GM18505 (cell line): ENCODE data around the gene GPN3.
"Not testable (repeated sequence)": the region's sequence is repeated elsewhere in the genome, so short reads cannot be mapped to it uniquely, and the experiment has no call there.

Source experiments
- ATAC-seq: cut with Tn5 transposase; IDR thresholded peaks from one replicate; pipeline ENCODE4 v1.9.1; 2021; ENCODE audit not compliant: unreplicated experiment
- POLR2A ChIP-seq: IDR thresholded peaks from 4 replicates; pipeline ENCODE4 v1.6.1; 2011; ENCODE audit warnings: borderline replicate concordance; ENCODE audit not compliant: insufficient read depth, insufficient read length; ENCODE audit errors: extremely low read depth

Gene GPN3

DNA sequence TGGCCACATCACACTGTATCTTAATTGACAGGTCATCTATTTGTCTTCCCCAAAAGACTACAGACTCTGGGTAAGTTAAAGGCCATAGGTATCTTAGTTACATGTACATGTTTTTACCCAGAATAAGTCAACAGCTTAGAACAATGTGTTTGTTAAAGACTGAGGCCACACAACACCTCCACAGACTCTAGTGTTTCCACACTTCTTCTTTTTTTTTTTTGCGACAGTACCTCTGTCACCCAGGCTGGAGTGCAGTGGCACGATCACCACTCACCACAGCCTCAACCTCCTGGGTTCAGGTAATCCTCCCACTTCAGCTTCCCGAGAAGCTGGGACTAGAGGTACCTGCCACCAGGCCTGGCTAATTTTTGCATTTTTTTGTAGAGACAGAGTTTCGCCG, 1.3 kb downstream of the GPN3 start:
- TF ChIP-seq POLR2A: no peak
- ATAC-seq: no peak

DNA sequence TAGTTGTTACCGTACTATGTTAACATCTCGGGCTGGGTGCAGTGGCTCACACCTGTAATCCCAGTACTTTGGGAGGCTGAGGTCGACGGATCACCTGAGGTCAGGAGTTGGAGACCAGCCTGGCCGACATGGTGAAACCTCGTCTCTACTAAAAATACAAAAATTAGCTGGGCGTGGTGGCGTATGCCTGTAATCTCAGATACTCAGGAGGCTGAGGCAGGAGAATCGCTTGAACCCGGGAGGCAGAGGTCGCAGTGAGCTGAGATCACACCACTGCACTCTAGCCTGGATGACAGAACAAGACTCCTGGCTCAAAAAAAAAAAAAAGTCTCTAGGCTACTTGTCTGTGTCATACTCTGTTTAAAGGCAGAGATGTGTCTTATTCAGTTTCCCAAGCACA, 2.3 kb downstream of the GPN3 start:
- ATAC-seq: not testable (repeated sequence)

DNA sequence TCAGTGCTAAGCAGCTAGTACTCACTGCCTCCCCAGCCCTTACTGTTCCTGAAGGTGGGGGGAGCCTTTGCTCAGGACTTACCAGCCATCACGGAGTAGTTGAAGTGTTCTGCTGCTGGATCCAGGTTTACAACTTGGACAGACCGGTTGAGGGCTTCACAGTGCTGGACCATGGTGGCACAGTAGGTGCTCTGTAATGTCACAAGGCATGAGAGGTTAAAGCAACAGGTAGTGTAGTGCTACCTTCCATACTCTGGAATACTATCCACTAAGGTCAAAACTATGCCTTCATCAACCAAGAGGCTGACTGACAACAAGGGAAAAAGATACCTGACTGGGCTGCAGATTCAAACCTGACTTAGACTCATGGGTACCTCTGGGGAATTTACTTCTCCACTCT, 3.0 kb downstream of the GPN3 start:
- no peak for TF ChIP-seq POLR2A
- ATAC-seq: no peak

DNA sequence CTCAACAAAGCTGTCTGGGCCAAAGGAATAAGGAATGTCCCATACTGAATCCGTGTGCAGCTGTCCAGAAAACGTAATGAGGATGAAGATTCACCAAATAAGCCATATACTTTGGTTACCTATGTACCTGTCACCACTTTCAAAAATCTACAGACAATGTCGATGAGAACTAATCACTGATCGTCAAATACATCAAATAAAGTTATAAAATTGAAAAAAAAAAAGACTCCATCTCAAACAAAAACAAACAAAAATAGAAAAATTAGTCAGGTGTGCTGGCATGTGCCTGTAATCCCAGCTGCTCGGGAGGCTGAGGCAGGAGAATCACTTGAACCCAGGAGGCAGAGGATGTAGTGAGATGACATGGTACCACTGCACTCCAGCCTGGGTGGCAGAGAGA, 6.9 kb downstream of the GPN3 start:
- ATAC-seq: not testable (repeated sequence)

DNA sequence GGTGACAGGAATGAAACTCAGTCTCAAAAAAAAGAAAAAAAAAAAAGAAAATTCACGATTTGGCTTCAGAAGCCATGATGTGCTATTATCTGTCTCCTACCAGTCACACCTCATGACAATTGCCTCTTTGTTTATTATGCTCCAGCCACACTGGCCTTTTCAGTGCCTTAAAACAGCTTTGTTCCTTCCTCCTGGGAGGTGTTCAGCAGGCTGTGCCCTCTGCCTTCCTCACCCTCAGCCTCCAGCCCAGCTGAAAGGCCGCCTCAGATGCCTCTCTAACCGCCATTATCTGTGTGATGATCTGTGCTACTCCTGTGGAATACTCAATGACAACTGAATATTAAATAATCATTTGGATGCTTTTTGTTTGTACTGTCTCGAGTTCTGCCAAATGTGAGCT, 9.3 kb downstream of the GPN3 start:
- no peak for ATAC-seq
- no peak for TF ChIP-seq POLR2A

DNA sequence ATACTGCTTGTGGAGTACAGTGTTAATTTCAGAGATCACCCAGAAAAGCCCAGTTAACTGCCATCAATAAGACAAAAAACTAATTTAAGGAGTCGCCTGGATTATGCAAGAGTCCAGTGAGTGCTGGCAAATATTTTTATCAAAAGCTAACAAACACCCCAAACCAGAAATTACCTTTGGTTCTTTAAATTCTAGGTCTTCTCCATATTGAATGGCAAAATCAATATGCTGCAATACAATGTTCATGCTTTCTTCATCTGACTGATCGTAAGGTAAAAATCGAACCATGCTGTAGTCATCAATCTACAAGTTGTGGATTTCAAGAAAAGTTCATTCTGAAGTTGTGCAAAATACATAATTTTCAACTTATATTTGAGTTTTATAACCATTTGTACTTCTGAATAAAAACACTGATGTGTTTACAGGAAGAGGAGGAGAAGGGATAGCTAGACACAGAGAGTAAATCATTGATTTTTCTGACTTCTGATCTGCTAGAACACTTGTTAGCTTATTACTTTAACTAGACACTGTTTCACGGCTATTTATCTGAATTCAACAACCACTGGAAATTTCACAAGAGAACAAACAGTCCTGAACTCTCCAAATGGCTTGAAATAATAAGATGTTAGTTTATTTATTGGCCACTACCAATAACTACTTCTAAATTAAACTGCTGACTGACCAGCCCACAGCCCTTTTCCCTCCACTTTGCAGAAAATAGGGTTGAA, 14.3 kb downstream of the GPN3 start:
- no peak for TF ChIP-seq POLR2A
- ATAC-seq: no peak

DNA sequence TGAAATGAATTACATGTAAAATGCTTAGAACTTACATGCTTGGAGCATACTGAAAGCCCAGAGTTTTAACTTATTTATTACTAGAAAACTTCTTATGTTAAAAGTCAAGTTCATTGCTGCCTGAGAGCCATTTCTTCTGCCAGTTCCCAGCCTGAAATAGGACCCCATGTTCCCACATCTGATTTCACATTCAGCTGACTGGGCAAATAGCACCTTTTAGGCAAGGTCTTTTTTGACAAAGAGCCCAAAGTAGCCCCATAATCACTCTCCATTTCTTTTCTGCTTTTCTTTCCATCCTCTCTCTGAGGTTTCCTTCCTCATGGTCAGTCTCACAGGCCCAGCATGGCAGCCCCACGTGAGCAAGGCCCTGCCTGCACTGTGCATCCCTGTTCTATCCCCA, 16.8 kb downstream of the GPN3 start:
- no peak for ATAC-seq
- no peak for TF ChIP-seq POLR2A

DNA sequence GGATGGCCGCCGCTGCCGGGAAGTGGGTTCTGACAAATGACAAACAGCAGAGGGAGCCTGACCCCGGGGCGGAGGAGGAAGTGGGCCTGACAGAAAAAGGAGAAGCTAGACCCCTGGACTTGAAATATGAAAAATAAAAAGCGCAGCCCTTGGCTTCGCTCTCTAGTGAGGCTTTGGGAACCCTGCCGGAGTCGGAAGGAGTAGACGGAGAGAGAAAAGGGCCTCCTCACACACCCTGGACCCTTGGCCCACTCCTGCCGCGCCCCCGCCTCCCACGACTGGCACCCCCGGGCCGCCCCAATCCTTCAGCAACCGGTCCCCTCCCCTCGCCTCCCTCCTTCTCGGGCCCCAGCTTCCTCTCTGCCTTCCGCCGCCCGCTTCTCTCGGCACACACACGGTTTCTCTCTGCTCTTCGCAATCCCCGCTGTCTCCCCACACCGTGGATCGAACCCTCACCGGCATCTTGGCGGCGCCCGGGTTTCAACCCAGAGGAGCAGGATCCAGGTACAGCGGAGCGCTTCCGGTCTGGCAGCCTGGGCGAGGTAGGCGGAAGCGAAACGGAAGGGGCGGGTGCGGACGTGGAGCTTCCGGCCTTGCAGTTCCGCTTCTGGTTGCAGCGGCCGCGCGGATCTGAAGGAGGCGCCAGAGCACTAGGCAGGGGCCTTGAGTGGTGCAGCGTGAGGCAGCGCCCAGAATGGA, 18.1 kb downstream of the GPN3 start, which contains the start of gene ARPC3:
Gene ARPC3, minus strand, starts transcription at position 539 of the 699 bp plus-strand sequence. Its CDS starts 77 bp downstream, at position 462.
- ATAC-seq: peak; percentile 95
- peak; percentile 88 for TF ChIP-seq POLR2A

DNA sequence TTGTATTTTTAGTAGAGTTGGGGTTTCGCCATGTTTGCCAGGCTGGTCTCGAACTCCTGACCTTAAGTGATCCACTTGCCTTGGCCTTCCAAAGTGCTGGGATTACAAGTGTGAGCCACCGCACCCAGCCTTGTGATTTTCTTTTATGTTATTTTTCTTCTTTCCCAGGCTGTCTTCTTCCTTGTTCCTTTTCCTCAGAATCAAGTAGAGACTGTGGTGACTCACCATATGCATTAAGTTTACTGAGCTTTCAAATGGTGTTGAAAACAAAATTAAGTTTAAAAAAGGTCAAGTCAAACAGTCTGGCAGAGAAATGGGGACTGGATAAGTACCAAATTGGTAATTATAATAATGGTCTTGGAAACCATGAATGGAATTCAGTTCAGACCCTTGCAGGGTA, 23.6 kb downstream of the GPN3 start:
- TF ChIP-seq POLR2A: no peak
- ATAC-seq: no peak

DNA sequence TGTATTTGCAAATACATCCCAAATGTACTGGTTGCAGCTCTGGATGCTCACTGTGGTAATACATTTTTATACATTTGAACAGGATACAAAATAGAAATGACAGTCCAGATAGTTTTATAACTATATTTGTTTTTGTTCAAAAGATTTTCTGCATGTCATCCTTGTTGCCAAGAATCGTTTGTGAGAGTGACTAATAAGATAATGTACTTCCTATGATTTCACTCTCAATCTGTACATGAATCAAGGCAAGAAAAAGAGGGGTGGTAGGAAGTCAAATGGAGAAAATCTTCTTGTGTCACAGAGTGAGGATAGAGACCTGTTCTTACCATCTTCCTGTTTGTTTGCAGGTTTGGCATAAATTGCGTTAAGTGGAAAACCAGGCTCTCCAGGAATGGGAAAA, 31.8 kb downstream of the GPN3 start:
- ATAC-seq: no peak
- no peak for TF ChIP-seq POLR2A

DNA sequence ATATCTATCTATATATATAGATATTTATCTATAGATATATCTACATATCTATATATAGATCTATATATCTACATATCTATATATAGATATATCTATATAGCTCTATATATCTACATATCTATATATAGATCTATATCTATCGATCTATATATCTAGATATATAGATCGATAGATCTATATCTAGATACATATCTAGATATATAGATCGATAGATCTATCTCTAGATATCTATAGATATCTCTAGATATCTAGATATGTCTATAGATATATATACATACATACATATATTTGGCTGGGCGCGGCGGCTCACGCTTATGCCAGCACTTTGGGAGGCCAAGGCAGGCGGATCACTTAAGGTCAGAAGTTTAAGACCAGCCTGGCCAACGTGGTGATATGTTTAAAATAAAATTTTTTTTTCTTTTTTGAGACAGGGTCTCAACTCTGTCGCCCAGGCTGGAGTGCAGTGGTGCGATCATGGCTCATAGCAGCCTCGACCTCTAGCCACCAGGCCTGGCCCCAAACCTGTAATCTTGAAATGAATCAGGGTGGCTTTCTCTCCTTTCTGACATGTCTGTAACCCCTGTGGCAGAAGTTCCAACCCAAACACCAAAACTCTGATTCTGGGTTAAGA, 36.0 kb downstream of the GPN3 start:
- no peak for TF ChIP-seq POLR2A
- ATAC-seq: no peak

DNA sequence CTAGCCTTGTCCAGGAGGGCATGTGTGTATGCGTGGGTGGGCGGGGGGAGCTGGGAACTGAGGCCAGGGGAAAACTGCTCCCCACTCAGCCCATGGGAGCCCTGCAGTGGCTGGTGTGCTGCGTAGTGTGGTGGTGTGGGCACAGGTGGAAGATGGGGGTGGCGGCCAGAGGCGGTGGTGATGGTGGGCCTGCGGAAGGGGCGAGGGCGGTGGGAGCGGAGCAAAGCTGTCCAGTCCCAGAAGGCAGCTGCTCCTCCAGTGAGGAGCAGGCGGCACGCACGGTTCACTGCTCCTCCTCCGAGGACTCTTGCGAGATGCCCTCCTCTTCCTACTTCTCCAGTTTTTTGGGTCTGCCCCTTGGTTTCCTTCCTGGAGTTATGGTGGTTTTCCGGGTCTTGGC, 38.4 kb downstream of the GPN3 start:
- ATAC-seq: not testable (repeated sequence)

DNA sequence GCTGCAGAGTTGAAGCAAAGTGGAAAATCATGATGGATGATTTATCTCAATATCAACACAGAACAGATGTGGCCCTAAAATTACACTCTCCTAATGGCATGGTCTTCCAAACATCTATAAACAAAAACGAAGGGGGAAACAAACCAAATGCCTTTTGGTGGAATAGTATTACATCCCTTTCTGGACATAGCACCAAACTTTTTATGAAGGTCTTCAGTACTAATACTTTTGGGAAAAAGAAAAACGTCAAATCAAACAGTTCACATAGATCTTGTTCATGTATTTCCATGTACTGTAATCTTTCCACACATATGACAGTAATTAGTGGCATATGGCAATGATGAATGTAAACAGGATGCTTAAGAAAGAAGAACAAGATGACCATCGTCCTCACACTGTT, 41.7 kb downstream of the GPN3 start:
- no peak for TF ChIP-seq POLR2A
- ATAC-seq: no peak

DNA sequence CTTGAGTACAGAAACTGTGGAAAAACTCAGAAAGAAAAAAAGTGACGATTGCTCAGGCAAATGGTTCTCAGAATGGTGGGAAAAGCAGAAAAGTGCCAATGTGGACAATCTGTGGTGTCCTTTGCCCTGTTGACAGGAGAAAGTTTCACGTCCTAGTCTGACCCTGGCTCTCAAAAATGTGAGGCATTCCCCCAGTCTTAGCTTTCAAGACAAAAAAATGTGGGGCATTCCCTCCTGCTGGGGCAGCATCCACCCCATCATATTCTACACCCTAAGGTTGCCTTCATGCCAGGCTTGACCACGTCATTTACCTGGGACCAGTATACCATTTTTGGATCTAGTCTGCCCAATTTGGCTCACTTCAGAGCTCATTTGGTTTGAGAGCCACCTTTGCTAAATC, 43.8 kb downstream of the GPN3 start:
- ATAC-seq: no peak
- no peak for TF ChIP-seq POLR2A
